OCI-LY3 (cell line): Measurements from ENCODE around the gene AOC1.
A peak's percentile ranks its signal among the peaks of the same experiment; 100 is the strongest.

Experiments
- H2AFZ ChIP-seq: fragments of 200-600, 300-600 bp; shearing (Covaris generic); 2 replicates; pipeline ENCODE4 v1.6.0; 2014; ENCODE audit warnings: antibody characterized with exemption, low read depth, low read length
- H3K27ac ChIP-seq: fragments of 200-600, 300-600 bp; sonication (generic); 2 replicates; pipeline ENCODE4 v1.5.1; 2014; ENCODE audit warnings: mild to moderate bottlenecking, low read length, moderate library complexity, mixed read lengths
- H3K27me3 ChIP-seq: fragments of 200-600, 300-600 bp; sonication (generic); 2 replicates; pipeline ENCODE4 v1.6.1; 2014; ENCODE audit warnings: low read depth, low read length, mixed read lengths
- H3K36me3 ChIP-seq: fragments of 200-600, 300-600 bp; sonication (generic); replicated peaks from 2 replicates; pipeline ENCODE3; 2014; ENCODE audit warnings: low read depth, low read length, mixed read lengths
- H3K4me1 ChIP-seq: fragments of 300-600, 200-600 bp; sonication (generic); 2 replicates; pipeline ENCODE4 v1.6.1; 2014; ENCODE audit warnings: low read length, mixed read lengths
- H3K4me2 ChIP-seq: fragments of 200-600, 300-600 bp; sonication (generic); 2 replicates; pipeline ENCODE4 v1.6.1; 2014; ENCODE audit warnings: low read length, mixed read lengths
- H3K4me3 ChIP-seq: fragments of 300-600, 200-600 bp; sonication (generic); 2 replicates; pipeline ENCODE4 v1.5.1; 2014; ENCODE audit warnings: antibody characterized with exemption, mild to moderate bottlenecking, low read length, moderate library complexity
- H3K79me2 ChIP-seq: fragments of 300-600, 200-600 bp; shearing (Covaris generic); 2 replicates; pipeline ENCODE4 v1.6.1; 2014; ENCODE audit warnings: mild to moderate bottlenecking, low read length, mixed read lengths
- H3K9ac ChIP-seq: fragments of 300-600, 200-600 bp; shearing (Covaris generic); 2 replicates; pipeline ENCODE4 v1.6.0; 2014; ENCODE audit warnings: mild to moderate bottlenecking, low read length, moderate library complexity
- H3K9me3 ChIP-seq: fragments of 200-600, 300-600 bp; shearing (Covaris generic); 2 replicates; pipeline ENCODE4 v1.6.1; 2014; ENCODE audit warnings: low read length, mixed read lengths; ENCODE audit not compliant: insufficient read depth
- H4K20me1 ChIP-seq: fragments of 200-600, 300-600 bp; sonication (generic); 2 replicates; pipeline ENCODE4 v1.6.1; 2016; ENCODE audit warnings: low read length, mixed read lengths; ENCODE audit not compliant: insufficient read depth
- CTCF ChIP-seq: fragments of 200-600, 300-600 bp; sonication (generic); IDR thresholded peaks from 2 replicates; pipeline ENCODE4 v1.5.1; 2014; ENCODE audit warnings: antibody characterized with exemption, low read length, low read depth
- EZH2phosphoT487 ChIP-seq: fragments of 200-600 bp; shearing (Covaris generic); IDR thresholded peaks from 2 replicates; pipeline ENCODE4 v1.6.1; 2018; ENCODE audit warnings: antibody characterized with exemption, mixed run types, low read depth

Gene AOC1

GRCh38 chr7:150818971-150819370, 33.3 kb upstream of the AOC1 start:
- Histone ChIP-seq H3K36me3 (peaks cover 31% of the 10 kb centered on the region), H3K27ac (peak overlapping the region; percentile 99), H3K79me2 (no peaks in the 10 kb centered on the region), H3K9me3 (peaks cover 24% of the 10 kb centered on the region; the same call in 1 of the 2 replicates), H3K4me2 (peak overlapping the region; percentile 81), H3K4me1 (peaks cover 62% of the 10 kb centered on the region), H3K4me3 (peak overlapping the region; percentile 55), H3K27me3 (no peaks in the 10 kb centered on the region), H3K9ac (peak overlapping the region; percentile 83), H2AFZ (no peak overlapping the region), H4K20me1 (no peaks in the 10 kb centered on the region)
- TF ChIP-seq EZH2phosphoT487 (no peak), CTCF (no peak)

- H3K4me1 ChIP-seq = peaks cover 62% of the 10 kb centered on the region
- peak overlapping the region; percentile 83 for H3K9ac ChIP-seq
- H3K79me2 ChIP-seq = no peaks in the 10 kb centered on the region
- H3K36me3 ChIP-seq = peaks cover 31% of the 10 kb centered on the region
- peak overlapping the region; percentile 55 for H3K4me3 ChIP-seq
- peak overlapping the region; percentile 99 for H3K27ac ChIP-seq
- H2AFZ ChIP-seq = no peak overlapping the region
- H3K9me3 ChIP-seq = peaks cover 24% of the 10 kb centered on the region; the same call in 1 of the 2 replicates
- TF ChIP-seq EZH2phosphoT487 = no peak
- no peak for TF ChIP-seq CTCF
- H4K20me1 ChIP-seq = no peaks in the 10 kb centered on the region
- peak overlapping the region; percentile 81 for H3K4me2 ChIP-seq
- H3K27me3 ChIP-seq = no peaks in the 10 kb centered on the region
These were observed 32.2 kb upstream of the AOC1 start for GRCh38 chr7:150820148-150820547.

GRCh38 chr7:150820578-150821198, 31.6 kb upstream of the AOC1 start:
- Histone ChIP-seq H3K9ac (peak overlapping the region; percentile 83), H3K27me3 (no peaks in the 10 kb centered on the region), H3K36me3 (peaks cover 30% of the 10 kb centered on the region), H3K4me2 (peak overlapping the region; percentile 81), H3K79me2 (no peaks in the 10 kb centered on the region), H3K27ac (peak overlapping the region; percentile 99), H3K9me3 (peaks cover 22% of the 10 kb centered on the region; the same call in 1 of the 2 replicates), H2AFZ (no peak overlapping the region), H3K4me1 (peaks cover 62% of the 10 kb centered on the region), H4K20me1 (no peaks in the 10 kb centered on the region), H3K4me3 (peak overlapping the region; percentile 55)
- TF ChIP-seq CTCF = peak; percentile 38
- TF ChIP-seq EZH2phosphoT487 = no peak

- peaks cover 62% of the 10 kb centered on the region for H3K4me1 ChIP-seq
- H3K27me3 ChIP-seq = no peaks in the 10 kb centered on the region
- H3K9me3 ChIP-seq = peaks cover 7% of the 10 kb centered on the region; the same call in 1 of the 2 replicates
- no peak for TF ChIP-seq CTCF
- TF ChIP-seq EZH2phosphoT487 = no peak
- no peaks in the 10 kb centered on the region for H3K79me2 ChIP-seq
- no peaks in the 10 kb centered on the region for H4K20me1 ChIP-seq
- no peak overlapping the region for H3K4me3 ChIP-seq
- H3K36me3 ChIP-seq = peaks cover 13% of the 10 kb centered on the region
- H2AFZ ChIP-seq = peak overlapping the region; percentile 65; the same call in 1 of the 2 replicates
- H3K9ac ChIP-seq = no peak overlapping the region
- 0 out of 2 replicates have a peak overlapping the region, but pooled peaks have one; percentile 12 for H3K4me2 ChIP-seq
- peak overlapping the region; percentile 99 for H3K27ac ChIP-seq
These were observed 29.3 kb upstream of the AOC1 start for GRCh38 chr7:150823043-150823442.
